DOHH2 (cell line): Measurements from ENCODE around the gene GRB10.
A peak's percentile ranks its signal among the peaks of the same experiment; 100 is the strongest.

ENCODE experiments used
- H3F3A ChIP-seq: fragments of 200-600 bp; sonication (generic), shearing (Covaris generic); 2 replicates; pipeline ENCODE4 v1.6.0; 2016; ENCODE audit warnings: antibody characterized with exemption, mild to moderate bottlenecking; ENCODE audit not compliant: control insufficient read depth, insufficient read depth
- H3K27ac ChIP-seq: fragments of 200-600 bp; sonication (generic); 2 replicates; pipeline ENCODE4 v1.5.1; 2014; ENCODE audit warnings: low read depth, mild to moderate bottlenecking, low read length, moderate library complexity
- H3K27me3 ChIP-seq: fragments of 200-600 bp; sonication (generic); 2 replicates; pipeline ENCODE4 v1.6.1; 2014; ENCODE audit warnings: mild to moderate bottlenecking, low read length, mixed read lengths; ENCODE audit not compliant: control insufficient read depth
- H3K36me3 ChIP-seq: fragments of 200-600 bp; sonication (generic); 2 replicates; pipeline ENCODE4 v1.6.1; 2014; ENCODE audit warnings: mild to moderate bottlenecking, low read length, moderate library complexity, mixed read lengths; ENCODE audit not compliant: control insufficient read depth
- H3K4me1 ChIP-seq: fragments of 200-600 bp; sonication (generic); 2 replicates; pipeline ENCODE4 v1.6.1; 2014; ENCODE audit warnings: mild to moderate bottlenecking, low read length, mixed read lengths; ENCODE audit not compliant: control insufficient read depth
- H3K4me2 ChIP-seq: fragments of 200-600 bp; sonication (generic); 2 replicates; pipeline ENCODE4 v1.6.0; 2014; ENCODE audit warnings: mild to moderate bottlenecking, low read length, moderate library complexity
- H3K4me3 ChIP-seq: fragments of 200-600 bp; sonication (generic); 2 replicates; pipeline ENCODE4 v1.5.1; 2014; ENCODE audit warnings: mild to moderate bottlenecking, low read length, mixed read lengths
- H3K79me2 ChIP-seq: fragments of 200-600 bp; sonication (generic); 2 replicates; pipeline ENCODE4 v1.6.1; 2014; ENCODE audit warnings: mild to moderate bottlenecking, low read length, mixed read lengths; ENCODE audit not compliant: control insufficient read depth
- H3K9me2 ChIP-seq: fragments of 200-600 bp; sonication (generic); replicated peaks from 2 replicates; pipeline ENCODE4 v1.6.1; 2014; ENCODE audit warnings: mild to moderate bottlenecking, low read length, mixed read lengths; ENCODE audit not compliant: control insufficient read depth
- H3K9me3 ChIP-seq: fragments of 200-600 bp; sonication (generic); 2 replicates; pipeline ENCODE4 v1.6.1; 2014; ENCODE audit warnings: antibody characterized with exemption, low read length, mixed read lengths; ENCODE audit not compliant: control insufficient read depth, insufficient read depth
- H4K20me1 ChIP-seq: fragments of 200-600 bp; sonication (generic); 2 replicates; pipeline ENCODE4 v1.6.0; 2014; ENCODE audit warnings: low read depth, mild to moderate bottlenecking, antibody characterized with exemption, low read length, moderate library complexity; ENCODE audit not compliant: control insufficient read depth, insufficient read depth
- EZH2phosphoT487 ChIP-seq: fragments of 200-600 bp; sonication (generic); IDR thresholded peaks from 2 replicates; pipeline ENCODE4 v1.6.1; 2017; ENCODE audit warnings: borderline replicate concordance, mild to moderate bottlenecking, antibody characterized with exemption, low read length, moderate library complexity, mixed read lengths
- TF ChIP-seq, protein P1 (sequence below): fragments of 200-600 bp; sonication (generic); IDR thresholded peaks from one replicate; pipeline ENCODE4 v1.5.1; 2014; ENCODE audit warnings: antibody characterized with exemption, mild to moderate bottlenecking, low read depth, low read length; ENCODE audit not compliant: poor library complexity, severe bottlenecking

Gene GRB10

DNA sequence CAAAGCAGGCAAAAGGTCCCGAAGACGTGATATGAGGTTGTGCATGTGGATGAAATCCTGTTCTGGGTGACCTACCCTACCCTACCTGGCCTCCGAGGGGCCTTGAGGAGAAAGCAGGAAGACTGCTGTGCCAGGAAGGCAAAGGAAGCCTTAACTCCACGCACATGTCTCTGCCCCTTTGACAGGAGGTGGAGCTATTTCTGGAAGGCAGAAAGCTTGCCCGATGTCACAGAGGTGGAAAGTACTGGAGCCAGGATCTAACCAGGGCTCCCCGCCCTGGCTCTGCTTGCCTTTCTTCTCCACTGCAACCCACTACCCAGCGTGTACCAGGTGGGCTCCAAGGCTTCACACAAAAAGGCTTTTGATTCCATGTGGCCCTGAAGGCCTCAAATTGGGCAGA lies 151.1 kb downstream of the GRB10 start:
- no peaks in the 10 kb centered on the region for H3K9me3 ChIP-seq

DNA sequence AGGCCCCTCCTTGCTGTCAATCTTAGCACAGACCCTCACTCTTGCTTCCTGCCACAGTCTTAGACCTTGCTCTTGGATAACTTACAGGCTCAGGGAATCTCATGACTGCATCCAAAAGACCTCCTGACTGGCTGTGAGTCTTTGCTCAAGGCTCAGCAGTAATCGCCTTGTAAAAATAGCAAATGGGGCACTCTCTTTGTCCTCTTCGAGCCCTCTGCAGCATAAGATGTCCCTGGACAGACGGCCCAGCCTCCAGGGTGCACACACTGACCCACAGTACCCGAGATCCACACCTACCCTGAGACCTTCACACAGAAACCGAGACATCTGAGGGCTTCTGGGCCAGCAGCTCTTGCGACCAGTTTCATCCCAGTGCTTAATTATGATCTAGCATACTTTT lies 151.6 kb downstream of the GRB10 start:
- no peak overlapping the region for H3K27ac ChIP-seq

More for the DNA sequence above, 151.1 kb downstream of the GRB10 start:
- H4K20me1 ChIP-seq: no peaks in the 10 kb centered on the region
- peaks cover 16% of the 10 kb centered on the region for H3K4me1 ChIP-seq
- TF ChIP-seq, protein P1, sequence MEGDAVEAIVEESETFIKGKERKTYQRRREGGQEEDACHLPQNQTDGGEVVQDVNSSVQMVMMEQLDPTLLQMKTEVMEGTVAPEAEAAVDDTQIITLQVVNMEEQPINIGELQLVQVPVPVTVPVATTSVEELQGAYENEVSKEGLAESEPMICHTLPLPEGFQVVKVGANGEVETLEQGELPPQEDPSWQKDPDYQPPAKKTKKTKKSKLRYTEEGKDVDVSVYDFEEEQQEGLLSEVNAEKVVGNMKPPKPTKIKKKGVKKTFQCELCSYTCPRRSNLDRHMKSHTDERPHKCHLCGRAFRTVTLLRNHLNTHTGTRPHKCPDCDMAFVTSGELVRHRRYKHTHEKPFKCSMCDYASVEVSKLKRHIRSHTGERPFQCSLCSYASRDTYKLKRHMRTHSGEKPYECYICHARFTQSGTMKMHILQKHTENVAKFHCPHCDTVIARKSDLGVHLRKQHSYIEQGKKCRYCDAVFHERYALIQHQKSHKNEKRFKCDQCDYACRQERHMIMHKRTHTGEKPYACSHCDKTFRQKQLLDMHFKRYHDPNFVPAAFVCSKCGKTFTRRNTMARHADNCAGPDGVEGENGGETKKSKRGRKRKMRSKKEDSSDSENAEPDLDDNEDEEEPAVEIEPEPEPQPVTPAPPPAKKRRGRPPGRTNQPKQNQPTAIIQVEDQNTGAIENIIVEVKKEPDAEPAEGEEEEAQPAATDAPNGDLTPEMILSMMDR: no peak
- no peak for TF ChIP-seq EZH2phosphoT487
- H3K36me3 ChIP-seq: no peaks in the 10 kb centered on the region
- no peaks in the 10 kb centered on the region for H3F3A ChIP-seq
- H3K4me3 ChIP-seq: no peak overlapping the region
- no peak overlapping the region for H3K4me2 ChIP-seq
- no peaks in the 10 kb centered on the region for H3K9me2 ChIP-seq
- H3K79me2 ChIP-seq: no peaks in the 10 kb centered on the region
- H3K27me3 ChIP-seq: peaks cover 21% of the 10 kb centered on the region
- no peak overlapping the region for H3K27ac ChIP-seq

DNA sequence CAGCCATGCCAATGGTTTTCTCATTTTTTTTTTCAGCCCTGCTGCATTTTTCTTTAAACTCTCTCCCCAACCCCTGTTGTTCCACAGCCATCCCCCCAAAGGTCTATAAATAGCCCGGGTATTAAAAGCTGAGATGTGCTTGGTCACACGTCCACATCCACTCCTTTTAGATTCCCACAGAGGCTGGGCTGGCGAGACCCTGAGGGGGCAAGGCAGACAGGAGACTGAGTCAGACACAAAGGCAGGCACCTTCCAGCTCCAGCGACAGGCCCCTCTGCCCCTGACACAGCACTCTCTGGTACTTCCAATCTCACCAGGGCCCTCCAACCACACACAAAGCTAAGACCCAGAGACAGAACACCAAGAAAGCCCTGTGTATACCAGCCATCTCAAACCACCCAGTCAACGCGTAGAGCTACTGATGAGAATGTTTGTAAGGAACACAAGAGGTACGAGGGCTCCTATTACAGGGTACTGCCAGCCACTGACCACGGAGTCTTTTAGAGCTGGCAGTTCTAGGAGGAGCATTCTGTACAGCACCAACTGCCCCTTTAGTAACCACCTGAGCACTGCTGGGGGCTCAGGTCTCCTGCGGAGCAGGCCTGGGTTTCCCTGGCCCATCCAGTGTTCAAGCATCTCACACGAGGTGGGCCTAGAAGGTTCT lies 153.3 kb downstream of the GRB10 start:
- TF ChIP-seq, protein P1: no peak
- no peak for TF ChIP-seq EZH2phosphoT487
- H4K20me1 ChIP-seq: no peaks in the 10 kb centered on the region
- no peaks in the 10 kb centered on the region for H3K9me3 ChIP-seq
- H3K4me2 ChIP-seq: peak overlapping the region; percentile 27
- H3K79me2 ChIP-seq: no peaks in the 10 kb centered on the region
- peak overlapping the region; percentile 6; the same call in 1 of the 2 replicates for H3K4me3 ChIP-seq
- H3F3A ChIP-seq: no peaks in the 10 kb centered on the region
- H3K27ac ChIP-seq: no peak overlapping the region
- H3K9me2 ChIP-seq: no peaks in the 10 kb centered on the region
- H3K27me3 ChIP-seq: peaks cover 14% of the 10 kb centered on the region
- peaks cover 16% of the 10 kb centered on the region for H3K4me1 ChIP-seq
- H3K36me3 ChIP-seq: no peaks in the 10 kb centered on the region

More for the DNA sequence above, 151.6 kb downstream of the GRB10 start:
- Histone ChIP-seq H3K9me3 (no peaks in the 10 kb centered on the region), H3K36me3 (no peaks in the 10 kb centered on the region), H3F3A (no peaks in the 10 kb centered on the region), H3K27me3 (peaks cover 19% of the 10 kb centered on the region), H3K79me2 (no peaks in the 10 kb centered on the region), H3K4me1 (peaks cover 16% of the 10 kb centered on the region), H3K4me3 (no peak overlapping the region), H4K20me1 (no peaks in the 10 kb centered on the region), H3K9me2 (no peaks in the 10 kb centered on the region), H3K4me2 (no peak overlapping the region)
- TF ChIP-seq EZH2phosphoT487: no peak
- TF ChIP-seq, protein P1: no peak
